H1 (cell line): ENCODE data around the gene HSPD1. TPM values are rescaled to one million over a fixed set of nuclear protein-coding genes. Genes with fewer than 3 reads are reported as not detected.
"Not testable (repeated sequence)": the region's sequence is repeated elsewhere in the genome, so short reads cannot be mapped to it uniquely, and the experiment has no call there.

ENCODE experiments used
- CTCF ChIA-PET: fragments of 300-600 bp; sonication (Branson Sonifier 250); formaldehyde crosslinking; loops from one replicate; lab custom pipeline; 2021; ENCODE audit not compliant: partially characterized antibody; lab: Charles Lee
- POLR2A ChIA-PET: fragments of 300-600 bp; sonication (Branson Sonifier 250); formaldehyde crosslinking; loops from one replicate; lab custom pipeline; 2021; ENCODE audit warnings: inconsistent platforms; ENCODE audit not compliant: partially characterized antibody; lab: Charles Lee
- DNase-seq, 2 experiments: peaks; one replicate each; pipeline versions ENCODE4 v3.0.0 to v3.0.0-alpha.2; 2010 to 2022; ENCODE audit warnings: low spot score in 2 of 2, low read depth in 1 of 2, mixed read lengths in 1 of 2
- FAIRE-seq: peaks from 2 replicates; lab custom pipeline; 2011; peaks lifted over from hg19 to GRCh38; lab: Jason Lieb, UNC
- H2AFZ ChIP-seq: 2 replicates; pipeline ENCODE4 v1.8.1; 2012; ENCODE audit warnings: low read length, inconsistent platforms
- H2AK5ac ChIP-seq: 2 replicates; pipeline ENCODE4 v1.6.1; 2013; ENCODE audit warnings: low read depth, low read length
- H2BK120ac ChIP-seq: replicated peaks from 2 replicates; pipeline ENCODE3; 2013; ENCODE audit warnings: low read depth, low read length, inconsistent platforms
- H2BK12ac ChIP-seq: 2 replicates; pipeline ENCODE4 v1.6.1; 2013; ENCODE audit warnings: low read depth, low read length
- H2BK15ac ChIP-seq: 2 replicates; pipeline ENCODE4 v1.6.1; 2013; ENCODE audit warnings: low read length
- H2BK20ac ChIP-seq: 2 replicates; pipeline ENCODE4 v1.6.1; 2013; ENCODE audit warnings: low read length
- H2BK5ac ChIP-seq: 2 replicates; pipeline ENCODE4 v1.6.1; 2013; ENCODE audit warnings: low read depth, low read length
- H3K14ac ChIP-seq: 2 replicates; pipeline ENCODE4 v1.6.1; 2013; ENCODE audit warnings: inconsistent platforms; ENCODE audit not compliant: insufficient read length
- H3K18ac ChIP-seq: 2 replicates; pipeline ENCODE4 v1.6.1; 2013; ENCODE audit warnings: low read length; ENCODE audit errors: extremely low read depth
- H3K23ac ChIP-seq: 2 replicates; pipeline ENCODE4 v1.6.1; 2013; ENCODE audit warnings: inconsistent platforms; ENCODE audit not compliant: insufficient read length
- H3K23me2 ChIP-seq: 2 replicates; pipeline ENCODE4 v1.6.1; 2013; ENCODE audit warnings: low read depth, low read length
- H3K27ac ChIP-seq: 2 replicates; pipeline ENCODE4 v1.6.1; 2011; ENCODE audit warnings: low read depth, low read length, inconsistent platforms
- H3K27me3 ChIP-seq, 4 experiments: replicated peaks in 1 of 4; 1 replicate in 1 of 4; 2 replicates in 3 of 4; pipeline versions ENCODE4 v1.6.1 to v1.8.1; 2011 to 2013; ENCODE audit warnings: low read length in 3 of 4, mild to moderate bottlenecking in 3 of 4, inconsistent platforms in 2 of 4, mixed read lengths in 2 of 4, moderate library complexity in 1 of 4; ENCODE audit not compliant: control insufficient read depth in 3 of 4, insufficient read depth in 3 of 4; ENCODE audit errors: extremely low read depth in 1 of 4
- H3K36me3 ChIP-seq, 4 experiments: 2 replicates each; pipeline versions ENCODE4 v1.6.1 to v1.8.1; 2011 to 2013; ENCODE audit warnings: mild to moderate bottlenecking in 4 of 4, low read length in 3 of 4, moderate library complexity in 2 of 4, control low read depth in 1 of 4, inconsistent platforms in 1 of 4; ENCODE audit not compliant: insufficient read depth in 4 of 4, control insufficient read depth in 2 of 4
- H3K4ac ChIP-seq: replicated peaks from 2 replicates; pipeline ENCODE3; 2013; ENCODE audit warnings: low read length, low read depth, mixed read lengths, inconsistent platforms; ENCODE audit not compliant: insufficient read length
- H3K4me1 ChIP-seq, 4 experiments: replicated peaks in 1 of 4; 1 replicate in 1 of 4; 2 replicates in 3 of 4; pipeline versions ENCODE4 v1.6.1 to v1.8.1; 2011 to 2013; ENCODE audit warnings: low read length in 3 of 4, inconsistent platforms in 2 of 4, mixed read lengths in 1 of 4; ENCODE audit not compliant: insufficient read depth in 4 of 4, control insufficient read depth in 3 of 4
- H3K4me2 ChIP-seq, 2 experiments: 2 replicates each; pipeline versions ENCODE4 v1.6.1 to v1.8.1; 2011 to 2013; ENCODE audit warnings: low read depth in 2 of 2, low read length in 2 of 2, control low read depth in 1 of 2, inconsistent platforms in 1 of 2, mild to moderate bottlenecking in 1 of 2; ENCODE audit not compliant: insufficient read depth in 1 of 2
- H3K4me3 ChIP-seq, 4 experiments: fragments of 200-600, 300-600 bp in 1 of 4; sonication (generic), shearing (Covaris generic), sonication (Bioruptor Twin) in 1 of 4; 2 replicates each; pipeline versions ENCODE4 v1.5.1 to v1.8.1; 2011 to 2016; ENCODE audit warnings: low read length in 4 of 4, low read depth in 3 of 4, control low read depth in 2 of 4, inconsistent platforms in 2 of 4, mild to moderate bottlenecking in 2 of 4, mixed read lengths in 1 of 4, moderate library complexity in 1 of 4; ENCODE audit not compliant: insufficient read depth in 2 of 4; ENCODE audit errors: extremely low read depth in 1 of 4
- H3K56ac ChIP-seq: replicated peaks from 2 replicates; pipeline ENCODE3; 2013; ENCODE audit warnings: low read depth, mild to moderate bottlenecking, mixed read lengths, low read length, inconsistent platforms; ENCODE audit not compliant: insufficient read length
- H3K79me1 ChIP-seq: 2 replicates; pipeline ENCODE4 v1.6.1; 2013; ENCODE audit warnings: low read depth, low read length, control low read depth
- H3K79me2 ChIP-seq, 2 experiments: 2 replicates each; pipeline versions ENCODE4 v1.6.1 to v1.8.1; 2012 to 2013; ENCODE audit warnings: low read length in 2 of 2, mild to moderate bottlenecking in 2 of 2, inconsistent platforms in 1 of 2; ENCODE audit not compliant: insufficient read depth in 2 of 2, control insufficient read depth in 1 of 2
- H3K9ac ChIP-seq, 4 experiments: replicated peaks in 1 of 4; 1 replicate in 1 of 4; 2 replicates in 3 of 4; pipeline versions ENCODE4 v1.6.1 to v1.8.1; 2011 to 2013; ENCODE audit warnings: low read depth in 3 of 4, low read length in 3 of 4, control low read depth in 2 of 4, mild to moderate bottlenecking in 2 of 4, moderate library complexity in 2 of 4, inconsistent platforms in 1 of 4; ENCODE audit errors: extremely low read depth in 1 of 4
- H3K9me3 ChIP-seq, 2 experiments: 2 replicates each; pipeline versions ENCODE4 v1.6.1 to v1.8.1; 2012 to 2013; ENCODE audit warnings: mild to moderate bottlenecking in 2 of 2, moderate library complexity in 2 of 2, control low read depth in 1 of 2, inconsistent platforms in 1 of 2, low read depth in 1 of 2, low read length in 1 of 2, mixed read lengths in 1 of 2; ENCODE audit not compliant: insufficient read depth in 2 of 2
- H4K20me1 ChIP-seq, 2 experiments: replicated peaks in 1 of 2; 2 replicates each; pipeline versions ENCODE3 to v1.8.1; 2011 to 2013; ENCODE audit warnings: inconsistent platforms in 2 of 2, low read length in 2 of 2, mild to moderate bottlenecking in 1 of 2; ENCODE audit not compliant: insufficient read depth in 2 of 2, control insufficient read depth in 1 of 2
- H4K5ac ChIP-seq: 2 replicates; pipeline ENCODE4 v1.6.1; 2013; ENCODE audit warnings: low read length, low read depth, mixed read lengths, inconsistent platforms; ENCODE audit not compliant: insufficient read length
- H4K8ac ChIP-seq: 2 replicates; pipeline ENCODE4 v1.8.0; 2013; ENCODE audit warnings: mild to moderate bottlenecking, moderate library complexity, low read length, inconsistent platforms; ENCODE audit not compliant: insufficient read depth; ENCODE audit errors: extremely low read depth
- H4K91ac ChIP-seq: replicated peaks from 2 replicates; pipeline ENCODE3; 2013; ENCODE audit warnings: low read length, mixed read lengths, inconsistent platforms; ENCODE audit not compliant: insufficient read length
- WGBS, 2 experiments: shearing (Covaris generic) in 1 of 2; methylation state at CpG; one replicate each; pipeline versions ENCODE4 v1.1.6 to v1.1.7; 2013 to 2015; ENCODE audit warnings: low lambda C conversion rate in 2 of 2, mixed read lengths in 2 of 2, inconsistent platforms in 1 of 2, low coverage in 1 of 2, missing lambda C conversion rate in 1 of 2; ENCODE audit not compliant: insufficient replicate concordance in 2 of 2, insufficient coverage in 1 of 2, insufficient read length in 1 of 2; ENCODE audit errors: extremely low coverage in 1 of 2, missing lambda C conversion rate in 1 of 2; 5-methylcytosine and 5-hydroxymethylcytosine counted together
- polyA plus RNA-seq, 7 experiments: library from polyadenylated mRNA; depleted of rRNA in 3 of 7; stranded (reverse) in 5 of 7; unstranded in 2 of 7; fragments of >200 nt in 5 of 7; fragments of 200-250 nt in 2 of 7; gene quantifications; 1 replicate in 5 of 7; 2 replicates in 1 of 7; 4 replicates in 1 of 7; pipeline versions ENCODE4 v1.2.1 to v1.2.3, GENCODE V29; 2011 to 2013; ENCODE audit warnings: missing spikeins in 2 of 7, mixed read lengths in 2 of 7
- total RNA-seq: library from RNA; stranded (reverse); fragmentation: NEBNext Ultra II Directional; extraction: Animal tissue kit (Norgen Biotek cat#: 25700); gene quantifications from 2 replicates; pipeline ENCODE4 v1.2.1, GENCODE V29; 2021

HSPD1 gene
- total and polyA plus RNA-seq, 2 of the 8 experiments (the other 6 are each of a cell fraction or from before 2014, with no cell fraction given): 221 to 1,108 TPM

DNA sequence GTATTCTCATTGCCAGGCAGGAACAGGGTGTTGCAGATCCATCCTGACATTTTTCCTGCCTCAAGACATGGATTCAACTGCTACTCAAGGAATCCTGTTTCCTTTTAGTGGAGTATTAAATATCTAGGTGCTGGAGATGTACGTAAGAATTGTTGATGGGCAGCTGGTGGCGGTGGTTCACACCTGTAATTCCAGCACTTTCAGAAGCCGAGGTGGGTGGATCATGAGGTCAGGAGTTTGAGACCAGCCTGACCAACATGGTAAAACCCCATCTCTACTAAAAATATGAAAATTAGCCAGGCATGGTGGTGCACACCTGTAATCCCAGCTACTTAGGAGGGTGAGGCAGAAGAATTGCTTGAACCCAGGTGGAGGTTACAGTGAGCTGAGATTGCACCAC is 15.4 kb downstream of the HSPD1 start:
- WGBS, 2 experiments: 96% methylated on average over 3 of the region's 3 CpGs; no CpG with 5 or more reads in 1 of the 2 experiments
- H2AK5ac ChIP-seq, DNase-seq, H3K4me3 ChIP-seq, H2BK15ac ChIP-seq, H3K9ac ChIP-seq, H3K79me1 ChIP-seq, H3K4ac ChIP-seq, H3K4me2 ChIP-seq, H2BK120ac ChIP-seq, H3K79me2 ChIP-seq, H4K20me1 ChIP-seq, H2AFZ ChIP-seq, H4K5ac ChIP-seq, H4K8ac ChIP-seq, H2BK12ac ChIP-seq, H3K4me1 ChIP-seq, H3K27ac ChIP-seq, H2BK5ac ChIP-seq, FAIRE-seq, CTCF ChIA-PET, H3K27me3 ChIP-seq, H2BK20ac ChIP-seq, H3K56ac ChIP-seq, H3K9me3 ChIP-seq, H3K18ac ChIP-seq, H3K14ac ChIP-seq, H3K23ac ChIP-seq, H3K23me2 ChIP-seq, H4K91ac ChIP-seq: not testable (repeated sequence)
- POLR2A ChIA-PET: interaction anchor here (0.6 to 10.5 kb wide), 15 partner anchors 10 to 498 kb away, joined by 3 to 270 read pairs (median 4); partner anchors contain the start of genes HSPD1, HSPE1, MOB4 and SF3B1
- H3K36me3 ChIP-seq: peaks cover 14 to 38% (median 25%) of the 10 kb centered on the region in 4 experiments; a peak in 7 of 8 replicates
